Right ventricle myocardium superior (tissue), 1 donor: ENCODE measurements around the gene ANKRD17. TPM values are rescaled to one million over a fixed set of nuclear protein-coding genes. Genes with fewer than 3 reads are reported as not detected.

Source experiments
- total RNA-seq: library from RNA; stranded (reverse); fragmentation: NEBNext Ultra II Directional; extraction: Animal tissue kit (Norgen Biotek cat#: 25700); gene quantifications from one replicate; pipeline ENCODE4 v1.2.1, GENCODE V29; 2021
- donor health status: DM: no; HTN: yes; CAD: no; lungs with severe emphysema.

The ANKRD17 gene
- total RNA-seq, 1 donor from 2014 or later = 46.0 TPM

Other genes with a start within 250 kb of the ANKRD17 start
- 15.9 TPM for gene COX18, start 189.1 kb downstream of the ANKRD17 start, total RNA-seq
- 4.5 TPM for gene ALB, start 145.5 kb upstream of the ANKRD17 start, total RNA-seq
- gene AFP, start 177.4 kb upstream of the ANKRD17 start, total RNA-seq = not detected
- not detected for gene AFM, start 222.9 kb upstream of the ANKRD17 start, total RNA-seq